ENCODE data around the gene MRPS6. TPM values are rescaled to one million over a fixed set of nuclear protein-coding genes. Genes with fewer than 3 reads are reported as not detected.

The MRPS6 gene
- total RNA-seq, 1 experiment from 2014 or later = 32.8 TPM

GRCh38 chr21:34191876-34192275, 118.5 kb downstream of the MRPS6 start:
- Histone ChIP-seq H3K4me3 (ENCODE audit: low read length) (no peak overlapping the region), H3K27ac (ENCODE audit: low read length) (no peak overlapping the region), H3K27me3 (ENCODE audit: low read length) (no peaks in the 10 kb centered on the region), H3K9me3 (ENCODE audit: low read length) (no peaks in the 10 kb centered on the region), H3K9ac (ENCODE audit: low read length) (no peak overlapping the region), H3K4me2 (ENCODE audit: low read length) (no peak overlapping the region), H3K36me3 (ENCODE audit: low read depth, low read length) (no peaks in the 10 kb centered on the region), H2AFZ (ENCODE audit: low read length) (no peak overlapping the region), H4K20me1 (ENCODE audit: low read length) (no peaks in the 10 kb centered on the region), H3F3A (ENCODE audit: low read length, unreplicated experiment) (no peaks in the 10 kb centered on the region), H3K79me2 (ENCODE audit: low read length) (no peaks in the 10 kb centered on the region), H3K9me2 (replicated peaks; ENCODE audit: low read length) (no peaks in the 10 kb centered on the region), H3K4me1 (ENCODE audit: insufficient read depth, low read length) (no peaks in the 10 kb centered on the region)
- TF ChIP-seq EZH2phosphoT487 (IDR thresholded peaks at IDR 0.05; ENCODE audit: borderline replicate concordance, low read length) = no peak
- no peak for TF ChIP-seq EZH2 (IDR thresholded peaks at IDR 0.05; ENCODE audit: low read length, unreplicated experiment)
- no peak for TF ChIP-seq CTCF (conservative IDR thresholded peaks at IDR 0.05; ENCODE audit: low read depth, low read length)
- ATAC-seq (no peak), DNase-seq (no peak)
- intact Hi-C loops (cut with micrococcal nuclease) = no loop called here
- CTCF ChIA-PET = no interaction called here
- no TSS peak for BruUV-seq (replicated peaks)
- POLR2A ChIA-PET (ENCODE audit: unreplicated experiment) = no interaction called here

Other genes starting within 250 kb of the MRPS6 start
- gene ATP5PO, start 157.8 kb upstream of the MRPS6 start, total RNA-seq (2014; rRNA removed) = 288 and 386 TPM in 2 replicates
- gene SLC5A3, start within 50 bp of the MRPS6 start, total RNA-seq (2014; rRNA removed) = 13.4 and 13.8 TPM in 2 replicates

Data from PC-3 (cell line).